ENCODE measurements around the gene NFATC1.

NFATC1 gene

GRCh38 chr18:79526468-79527460, 131.0 kb downstream of the NFATC1 start:
- no peaks in the 10 kb centered on the region for H3K36me3 ChIP-seq (ENCODE audit: control insufficient read depth, insufficient read depth, low read length)
- TF ChIP-seq CTCF (IDR thresholded peaks at IDR 0.05; ENCODE audit: insufficient read depth, low read length, poor library complexity, severe bottlenecking): no peak

DNA sequence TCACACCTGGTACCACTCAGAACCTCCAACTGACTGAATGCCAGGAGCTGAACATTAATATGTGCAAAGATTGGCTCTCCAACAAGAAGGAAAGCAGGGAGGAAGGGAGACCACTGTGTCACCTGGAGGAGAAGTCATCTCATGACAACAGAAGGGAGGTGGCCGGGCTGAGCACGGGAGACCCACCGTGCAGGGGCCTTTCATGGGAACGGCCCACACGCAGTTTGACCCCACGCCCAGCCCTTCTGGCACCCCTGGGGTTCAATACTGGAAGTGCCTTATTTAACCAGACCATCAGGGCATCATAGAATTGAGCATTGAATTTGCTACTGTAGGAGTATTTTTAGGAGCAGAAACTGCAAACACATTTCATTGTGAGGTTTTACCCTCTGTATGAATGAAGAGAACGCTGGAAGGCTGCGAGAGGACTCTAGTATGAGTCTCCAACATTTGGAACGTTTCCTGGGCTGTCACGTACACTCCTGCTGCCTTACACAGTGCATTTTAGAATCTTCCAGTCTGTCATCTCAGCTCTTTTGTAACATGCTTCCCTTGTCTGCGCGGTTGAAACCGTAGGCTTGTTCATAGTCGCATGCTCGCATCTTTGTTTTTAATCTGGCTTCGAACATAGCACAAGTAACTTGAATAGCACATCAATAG, 132.1 kb downstream of the NFATC1 start:
- H3K36me3 ChIP-seq (ENCODE audit: control insufficient read depth, insufficient read depth, low read length): no peaks in the 10 kb centered on the region
- H3K4me3 ChIP-seq (replicated peaks; ENCODE audit: low read depth, low read length): no peak overlapping the region
- no peak for DNase-seq (ENCODE audit: extremely low read depth, insufficient read length)
- no peaks in the 10 kb centered on the region; the same call in 1 of the 2 replicates for H3K27me3 ChIP-seq (replicated peaks; ENCODE audit: control insufficient read depth, insufficient read depth, low read length)
- TF ChIP-seq CTCF (IDR thresholded peaks at IDR 0.05; ENCODE audit: insufficient read depth, low read length, poor library complexity, severe bottlenecking): no peak

More at GRCh38 chr18:79526468-79527460, 131.0 kb downstream of the NFATC1 start:
- H3K4me3 ChIP-seq (replicated peaks; ENCODE audit: low read depth, low read length): no peak overlapping the region
- DNase-seq (ENCODE audit: extremely low read depth, insufficient read length): no peak
- no peaks in the 10 kb centered on the region for H3K27me3 ChIP-seq (replicated peaks; ENCODE audit: control insufficient read depth, insufficient read depth, low read length)

DNA sequence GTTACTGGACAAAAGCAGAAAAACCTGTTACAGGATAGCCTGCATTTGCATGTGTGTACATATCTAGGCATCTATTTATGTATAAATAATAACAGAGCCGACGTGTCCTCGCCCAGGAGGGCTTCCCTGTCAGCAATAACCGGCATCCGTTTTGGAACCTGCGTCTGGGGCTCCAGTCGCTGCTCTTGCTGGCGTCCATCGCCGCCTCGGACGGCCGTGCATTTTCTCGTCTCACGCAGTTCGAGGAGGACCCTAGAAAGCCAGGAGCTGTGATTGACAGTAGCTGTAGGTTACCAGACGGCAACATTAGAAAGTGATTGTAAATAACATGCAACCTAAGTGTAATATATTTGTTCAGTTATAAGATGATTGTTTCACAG, 132.6 kb downstream of the NFATC1 start:
- Histone ChIP-seq H3K4me3 (replicated peaks; ENCODE audit: low read depth, low read length) (no peak overlapping the region), H3K27me3 (replicated peaks; ENCODE audit: control insufficient read depth, insufficient read depth, low read length) (no peaks in the 10 kb centered on the region; the same call in 1 of the 2 replicates), H3K36me3 (ENCODE audit: control insufficient read depth, insufficient read depth, low read length) (no peaks in the 10 kb centered on the region)
- TF ChIP-seq CTCF (IDR thresholded peaks at IDR 0.05; ENCODE audit: insufficient read depth, low read length, poor library complexity, severe bottlenecking): no peak
- DNase-seq (ENCODE audit: extremely low read depth, insufficient read length): no peak

- peak; percentile 34 for DNase-seq (ENCODE audit: extremely low read depth, insufficient read length)
- TF ChIP-seq CTCF (IDR thresholded peaks at IDR 0.05; ENCODE audit: insufficient read depth, low read length, poor library complexity, severe bottlenecking): peak; percentile 82
- no peaks in the 10 kb centered on the region for H3K36me3 ChIP-seq (ENCODE audit: control insufficient read depth, insufficient read depth, low read length)
- no peak overlapping the region for H3K4me3 ChIP-seq (replicated peaks; ENCODE audit: low read depth, low read length)
- H3K27me3 ChIP-seq (replicated peaks; ENCODE audit: control insufficient read depth, insufficient read depth, low read length): no peaks in the 10 kb centered on the region; the same call in 1 of the 2 replicates
These were observed 133.1 kb downstream of the NFATC1 start for GRCh38 chr18:79528846-79529245.

DNA sequence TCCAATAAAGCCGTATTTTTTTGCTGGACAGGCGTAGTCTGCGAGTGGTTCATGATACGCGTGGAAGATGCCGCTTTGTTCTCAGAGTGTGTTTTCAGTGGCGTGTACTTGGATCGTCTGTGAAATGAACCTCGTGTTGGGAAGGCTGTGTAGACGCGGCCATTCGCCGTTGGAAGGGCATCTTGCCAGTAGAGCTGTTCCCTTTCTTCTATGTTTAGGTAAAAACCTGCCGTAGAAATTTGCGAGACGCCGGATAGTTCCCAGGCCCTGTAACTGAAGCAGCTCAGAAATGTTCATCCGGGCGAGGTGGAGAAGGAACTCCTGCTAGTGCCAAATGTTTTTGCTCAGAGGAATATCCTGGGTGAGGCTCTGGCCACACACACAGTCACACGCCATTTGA, 133.6 kb downstream of the NFATC1 start:
- Histone ChIP-seq H3K36me3 (ENCODE audit: control insufficient read depth, insufficient read depth, low read length) (no peaks in the 10 kb centered on the region), H3K4me3 (replicated peaks; ENCODE audit: low read depth, low read length) (no peak overlapping the region), H3K27me3 (replicated peaks; ENCODE audit: control insufficient read depth, insufficient read depth, low read length) (no peaks in the 10 kb centered on the region; the same call in 1 of the 2 replicates)
- DNase-seq (ENCODE audit: extremely low read depth, insufficient read length): no peak
- TF ChIP-seq CTCF (IDR thresholded peaks at IDR 0.05; ENCODE audit: insufficient read depth, low read length, poor library complexity, severe bottlenecking): no peak

Measured in GM06990 (cell line).